Measurements from ENCODE around the gene RNASE8.

GRCh38 chr14:21087294-21088091 is 29.9 kb downstream of the RNASE8 start:
- no peak for TF ChIP-seq CTCF (IDR thresholded peaks at IDR 0.05; ENCODE audit: low read depth, low read length, poor library complexity, severe bottlenecking)
- no peak for TF ChIP-seq EZH2phosphoT487 (IDR thresholded peaks at IDR 0.05; ENCODE audit: borderline replicate concordance, low read length)

Data from DOHH2 (cell line).